Testis (tissue), 2 donors: ENCODE data around the gene DGKZ.

Experiments
- POLR2A ChIP-seq: fragments of 450-650 bp; IDR thresholded peaks from one replicate; pipeline ENCODE4 v1.6.1; 2017; ENCODE audit warnings: antibody characterized with exemption, mild to moderate bottlenecking, moderate library complexity
- TF ChIP-seq, protein P1 (sequence below), 3 experiments: fragments of 450-650 bp in 2 of 3; fragments of 200-600 bp in 1 of 3; sonication (generic) in 1 of 3; IDR thresholded peaks; one replicate each; pipeline ENCODE4 v1.5.1; 2016 to 2019; ENCODE audit warnings: antibody characterized with exemption in 3 of 3, mild to moderate bottlenecking in 2 of 3, moderate library complexity in 1 of 3

DNA sequence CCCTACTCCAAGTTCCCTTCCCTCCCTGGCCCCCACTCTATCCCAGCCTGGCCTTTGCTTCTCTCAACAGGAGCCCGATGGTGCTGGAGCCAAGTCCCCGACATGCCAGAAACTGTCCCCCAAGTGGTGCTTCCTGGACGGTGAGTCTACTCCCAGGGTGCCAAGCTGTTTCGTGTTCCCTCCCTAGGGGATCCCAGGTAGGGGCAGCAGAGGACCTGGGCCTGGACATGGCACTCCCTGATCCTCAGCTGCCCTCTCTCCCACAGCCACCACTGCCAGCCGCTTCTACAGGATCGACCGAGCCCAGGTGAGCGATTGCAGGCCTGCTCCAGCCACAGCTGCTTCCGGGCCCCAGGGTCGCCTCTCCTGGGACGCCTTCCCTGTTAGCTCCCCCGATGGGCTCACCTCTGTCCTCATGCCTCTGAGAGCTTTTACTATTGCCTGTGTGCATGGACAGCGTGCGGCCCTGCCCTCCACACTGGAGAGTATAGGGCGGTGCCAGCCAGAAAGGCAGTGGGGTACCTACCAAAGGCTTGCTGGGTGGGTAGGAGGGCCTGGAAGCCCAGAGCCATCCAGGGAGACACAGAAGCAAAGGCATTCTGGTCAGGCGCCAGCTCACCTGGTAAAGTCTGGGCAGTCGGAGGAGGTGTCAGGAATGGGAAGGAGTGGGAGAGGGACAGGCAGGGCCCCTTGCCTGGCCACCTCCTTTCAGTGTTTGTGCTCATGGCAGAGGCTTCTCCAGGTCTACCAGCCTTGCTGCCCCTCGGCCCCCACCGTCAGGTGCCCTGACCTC is 29.2 kb downstream of the DGKZ start:
- TF ChIP-seq, protein P1, sequence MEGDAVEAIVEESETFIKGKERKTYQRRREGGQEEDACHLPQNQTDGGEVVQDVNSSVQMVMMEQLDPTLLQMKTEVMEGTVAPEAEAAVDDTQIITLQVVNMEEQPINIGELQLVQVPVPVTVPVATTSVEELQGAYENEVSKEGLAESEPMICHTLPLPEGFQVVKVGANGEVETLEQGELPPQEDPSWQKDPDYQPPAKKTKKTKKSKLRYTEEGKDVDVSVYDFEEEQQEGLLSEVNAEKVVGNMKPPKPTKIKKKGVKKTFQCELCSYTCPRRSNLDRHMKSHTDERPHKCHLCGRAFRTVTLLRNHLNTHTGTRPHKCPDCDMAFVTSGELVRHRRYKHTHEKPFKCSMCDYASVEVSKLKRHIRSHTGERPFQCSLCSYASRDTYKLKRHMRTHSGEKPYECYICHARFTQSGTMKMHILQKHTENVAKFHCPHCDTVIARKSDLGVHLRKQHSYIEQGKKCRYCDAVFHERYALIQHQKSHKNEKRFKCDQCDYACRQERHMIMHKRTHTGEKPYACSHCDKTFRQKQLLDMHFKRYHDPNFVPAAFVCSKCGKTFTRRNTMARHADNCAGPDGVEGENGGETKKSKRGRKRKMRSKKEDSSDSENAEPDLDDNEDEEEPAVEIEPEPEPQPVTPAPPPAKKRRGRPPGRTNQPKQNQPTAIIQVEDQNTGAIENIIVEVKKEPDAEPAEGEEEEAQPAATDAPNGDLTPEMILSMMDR (IDR thresholded peaks at IDR 0.05), result no peak
- no peak for TF ChIP-seq POLR2A
